ENCODE results near the gene CFAP91. TPM values are rescaled to one million over a fixed set of nuclear protein-coding genes. Genes with fewer than 3 reads are reported as not detected.

CFAP91 gene
- 3.2 TPM for polyA plus RNA-seq (2013, experiment 1 of 2)
- polyA plus RNA-seq (2013, experiment 2 of 2) = 3.2 TPM

DNA sequence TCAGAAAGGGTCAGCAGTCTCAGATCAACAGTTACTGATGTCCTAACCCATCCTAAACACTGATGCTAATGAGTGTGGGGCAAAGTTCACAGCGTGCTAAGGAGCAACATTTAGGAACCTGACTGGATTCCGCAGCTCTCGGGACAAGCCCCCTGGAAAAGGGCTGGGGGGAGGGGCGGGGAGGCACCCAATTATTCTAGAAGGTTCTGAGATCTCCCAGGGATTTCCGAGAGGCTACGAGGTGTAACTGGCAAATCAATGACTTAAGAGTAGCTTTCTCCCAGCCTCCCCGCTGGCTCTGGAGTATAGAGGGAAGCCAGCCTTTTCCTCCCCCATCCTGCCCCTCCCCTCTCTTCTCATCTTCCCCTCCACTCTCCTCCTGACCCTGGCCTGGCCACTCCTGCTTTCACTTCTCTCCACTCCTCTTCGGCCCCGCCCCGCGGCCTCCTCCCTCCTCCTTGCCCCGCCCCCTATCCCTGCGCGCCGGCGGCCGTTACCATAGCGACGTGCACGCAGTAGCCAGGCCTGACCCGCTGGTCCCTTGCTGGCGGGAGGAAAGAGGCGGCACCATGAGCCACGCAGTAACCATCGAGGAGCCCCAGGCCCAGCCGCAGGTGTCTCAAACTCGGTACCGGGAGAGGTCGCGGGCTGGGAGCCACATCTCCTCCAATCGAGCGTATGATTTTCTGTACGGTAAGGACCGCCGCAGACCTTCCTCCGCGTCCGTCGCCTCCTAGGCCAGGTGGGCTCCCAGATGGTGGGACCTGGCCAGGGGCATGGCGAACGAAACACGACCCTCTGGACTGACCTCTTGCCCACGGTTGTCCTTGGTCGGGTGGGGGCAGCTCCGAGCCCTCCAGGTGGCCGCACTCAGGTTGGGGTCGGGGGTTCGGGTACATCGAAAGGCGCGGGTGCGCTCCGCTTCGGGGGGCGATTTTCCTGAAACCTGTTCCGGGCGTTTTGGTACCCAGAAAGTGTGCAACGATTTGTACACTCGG lies at the start of gene CFAP91:
TSS of gene CFAP91 (plus strand) at position 493 of the 998 bp plus-strand sequence. CDS start at position 570, 77 bp downstream.
- Histone ChIP-seq H3K27me3 (ENCODE audit: insufficient read depth, low read length) (peaks cover 13% of the 10 kb centered on the region), H3K4me1 (ENCODE audit: insufficient read depth, low read length) (peaks cover 18% of the 10 kb centered on the region), H3K9me3 (ENCODE audit: insufficient read depth, low read depth, low read length) (no peaks in the 10 kb centered on the region), H3K9ac (ENCODE audit: low read depth, low read length) (peak within 1 kb of the TSS; percentile 68), H3K36me3 (ENCODE audit: insufficient read depth, low read length) (no peaks in the 10 kb centered on the region), H3K27ac (ENCODE audit: low read depth, low read length) (peak within 1 kb of the TSS; percentile 51; the same call in 1 of the 2 replicates), H3K4me3 (ENCODE audit: low read length) (peak within 1 kb of the TSS; percentile 75)
- WGBS = 13% methylated on average over 59 of the region's 59 CpGs

DNA sequence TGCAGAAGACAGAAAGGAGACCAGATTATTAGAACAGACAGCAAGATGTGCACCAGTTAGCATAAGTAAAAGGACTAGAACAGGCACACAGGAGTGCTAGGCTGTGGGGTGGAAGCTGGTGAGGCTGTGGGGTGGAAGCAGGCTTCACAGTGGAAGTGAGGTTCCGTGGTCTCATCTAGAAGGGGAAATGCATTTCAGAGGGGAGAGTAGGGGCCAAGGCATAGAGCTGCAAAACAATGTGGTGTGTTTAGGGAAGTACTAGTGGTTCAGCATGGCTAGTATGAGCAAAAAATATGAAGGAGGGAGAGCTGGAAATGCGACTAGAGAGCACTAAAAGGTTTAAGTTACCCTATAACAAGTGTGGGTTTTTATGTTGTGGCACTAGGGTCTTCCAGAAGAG lies 48.9 kb upstream of the CFAP91 start:
- Histone ChIP-seq H3K9me3 (ENCODE audit: insufficient read depth, low read depth, low read length) (no peaks in the 10 kb centered on the region), H3K4me1 (ENCODE audit: insufficient read depth, low read length) (no peaks in the 10 kb centered on the region), H3K27me3 (ENCODE audit: insufficient read depth, low read length) (no peaks in the 10 kb centered on the region), H3K27ac (ENCODE audit: low read depth, low read length) (no peak overlapping the region), H3K4me3 (ENCODE audit: low read length) (no peak overlapping the region), H3K9ac (ENCODE audit: low read depth, low read length) (no peak overlapping the region), H3K36me3 (ENCODE audit: insufficient read depth, low read length) (no peaks in the 10 kb centered on the region)
- WGBS = 45% methylated on average over 2 of the region's 2 CpGs

GRCh38 chr3:119657887-119658702 lies 44.7 kb upstream of the CFAP91 start:
- H3K9ac ChIP-seq (ENCODE audit: low read depth, low read length) = no peak overlapping the region
- no peak overlapping the region for H3K4me3 ChIP-seq (ENCODE audit: low read length)
- H3K4me1 ChIP-seq (ENCODE audit: insufficient read depth, low read length) = no peaks in the 10 kb centered on the region
- 63% methylated on average over 4 of the region's 4 CpGs for WGBS
- H3K27me3 ChIP-seq (ENCODE audit: insufficient read depth, low read length) = no peaks in the 10 kb centered on the region
- H3K9me3 ChIP-seq (ENCODE audit: insufficient read depth, low read depth, low read length) = no peaks in the 10 kb centered on the region
- H3K27ac ChIP-seq (ENCODE audit: low read depth, low read length) = no peak overlapping the region
- no peaks in the 10 kb centered on the region for H3K36me3 ChIP-seq (ENCODE audit: insufficient read depth, low read length)

DNA sequence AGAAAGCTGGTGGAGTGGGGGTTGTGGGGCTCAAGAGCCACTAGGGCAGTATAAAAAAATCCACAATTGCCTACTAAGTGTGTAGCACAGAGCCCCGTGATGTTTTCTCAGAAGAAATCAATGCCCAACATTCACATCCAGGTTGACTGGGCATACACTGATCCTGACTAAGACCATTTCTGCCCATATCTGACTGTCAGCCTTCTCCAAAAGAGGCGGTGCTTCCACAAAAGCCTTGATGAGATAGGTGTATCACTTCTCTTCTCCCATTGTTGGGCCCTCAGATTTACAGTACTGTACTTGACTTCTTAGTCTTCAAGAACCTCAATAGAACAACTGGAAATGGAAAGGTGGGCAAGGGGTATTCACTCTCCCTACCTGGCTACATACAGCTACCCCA lies 43.8 kb upstream of the CFAP91 start:
- Histone ChIP-seq H3K4me1 (ENCODE audit: insufficient read depth, low read length) (no peaks in the 10 kb centered on the region), H3K4me3 (ENCODE audit: low read length) (no peak overlapping the region), H3K9me3 (ENCODE audit: insufficient read depth, low read depth, low read length) (no peaks in the 10 kb centered on the region), H3K36me3 (ENCODE audit: insufficient read depth, low read length) (no peaks in the 10 kb centered on the region), H3K27me3 (ENCODE audit: insufficient read depth, low read length) (no peaks in the 10 kb centered on the region), H3K9ac (ENCODE audit: low read depth, low read length) (no peak overlapping the region), H3K27ac (ENCODE audit: low read depth, low read length) (no peak overlapping the region)
- 92% methylated on average over 2 of the region's 2 CpGs for WGBS

GRCh38 chr3:119659606-119660291 lies 43.1 kb upstream of the CFAP91 start:
- 84% methylated on average over 9 of the region's 9 CpGs for WGBS
- H3K27ac ChIP-seq (ENCODE audit: low read depth, low read length) = no peak overlapping the region
- H3K36me3 ChIP-seq (ENCODE audit: insufficient read depth, low read length) = no peaks in the 10 kb centered on the region
- no peak overlapping the region for H3K4me3 ChIP-seq (ENCODE audit: low read length)
- no peaks in the 10 kb centered on the region for H3K27me3 ChIP-seq (ENCODE audit: insufficient read depth, low read length)
- H3K9ac ChIP-seq (ENCODE audit: low read depth, low read length) = no peak overlapping the region
- H3K9me3 ChIP-seq (ENCODE audit: insufficient read depth, low read depth, low read length) = no peaks in the 10 kb centered on the region
- H3K4me1 ChIP-seq (ENCODE audit: insufficient read depth, low read length) = no peaks in the 10 kb centered on the region

- Histone ChIP-seq H3K4me1 (ENCODE audit: insufficient read depth, low read length) (no peaks in the 10 kb centered on the region), H3K9ac (ENCODE audit: low read depth, low read length) (no peak within 1 kb of the TSS), H3K9me3 (ENCODE audit: insufficient read depth, low read depth, low read length) (no peaks in the 10 kb centered on the region), H3K27me3 (ENCODE audit: insufficient read depth, low read length) (no peaks in the 10 kb centered on the region), H3K4me3 (ENCODE audit: low read length) (no peak within 1 kb of the TSS), H3K36me3 (ENCODE audit: insufficient read depth, low read length) (no peaks in the 10 kb centered on the region), H3K27ac (ENCODE audit: low read depth, low read length) (no peak within 1 kb of the TSS)
- WGBS = 89% methylated on average over 7 of the region's 9 CpGs
These were observed 42.1 kb upstream of the CFAP91 start, which contains the start of gene POPDC2 for GRCh38 chr3:119660474-119661440. POPDC2 (minus strand) TSS chr3:119660589; CDS start chr3:119660423, 166 bp downstream.

DNA sequence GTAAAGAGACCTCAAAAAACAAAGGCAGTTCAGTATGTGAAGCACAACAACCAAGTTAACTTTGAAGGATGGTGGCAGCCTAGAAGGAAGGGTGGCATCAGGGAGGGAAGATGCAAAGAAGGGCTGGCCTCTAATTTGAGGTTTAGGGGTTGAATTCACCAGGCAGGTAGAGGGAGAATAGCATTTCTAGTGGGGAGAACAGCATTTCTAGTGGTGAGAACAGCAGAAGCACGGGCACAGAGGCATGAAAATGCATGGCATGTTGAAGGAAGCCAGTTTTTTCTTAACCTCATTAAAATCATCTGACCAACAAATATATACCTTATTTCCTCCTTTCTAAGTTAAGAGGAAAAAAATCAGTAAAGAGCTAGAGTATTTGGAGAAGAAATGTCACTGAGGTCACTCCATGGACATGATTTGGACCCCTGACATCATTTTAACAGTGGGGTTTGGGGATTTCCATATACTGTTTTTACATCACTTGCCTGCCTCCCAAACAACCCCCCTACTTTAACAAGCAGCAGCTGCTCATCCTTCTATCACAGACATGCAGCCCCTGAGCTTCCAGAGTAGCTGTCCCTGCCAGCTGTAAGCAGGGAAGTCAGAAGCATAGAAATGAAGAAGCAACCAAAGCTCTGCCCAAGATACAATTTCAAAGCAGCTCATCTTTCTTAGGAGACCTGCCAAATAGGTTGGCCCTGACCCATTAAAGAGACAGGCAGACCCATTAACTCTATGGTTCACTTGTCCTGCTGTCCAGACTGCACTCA lies 40.0 kb upstream of the CFAP91 start:
- 63% methylated on average over 1 of the region's 1 CpG for WGBS
- Histone ChIP-seq H3K4me1 (ENCODE audit: insufficient read depth, low read length) (no peaks in the 10 kb centered on the region), H3K36me3 (ENCODE audit: insufficient read depth, low read length) (0 out of 2 replicates have a peak, but pooled peaks cover 2% of the 10 kb centered on the region)

DNA sequence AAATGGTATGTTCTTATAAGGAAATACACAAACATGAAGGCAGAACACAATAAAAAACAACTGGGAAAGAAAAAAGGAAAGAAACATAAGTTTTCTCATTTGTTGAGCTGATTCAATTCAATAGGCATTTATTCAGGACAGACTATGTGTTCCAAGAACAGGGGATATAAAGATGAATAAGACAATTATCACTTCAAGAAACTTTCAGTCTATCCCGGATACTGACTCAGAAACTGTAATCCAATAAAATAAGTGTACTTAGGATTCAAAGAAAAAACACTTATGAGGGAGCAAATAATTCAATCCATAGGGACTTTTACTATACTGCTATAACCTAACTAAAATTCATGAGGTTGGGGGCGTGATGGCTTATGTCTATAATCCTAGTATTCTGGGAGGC lies 38.9 kb upstream of the CFAP91 start:
- Histone ChIP-seq H3K27ac (ENCODE audit: low read depth, low read length) (no peak overlapping the region), H3K27me3 (ENCODE audit: insufficient read depth, low read length) (no peaks in the 10 kb centered on the region), H3K36me3 (ENCODE audit: insufficient read depth, low read length) (peaks cover 12% of the 10 kb centered on the region), H3K9me3 (ENCODE audit: insufficient read depth, low read depth, low read length) (no peaks in the 10 kb centered on the region), H3K9ac (ENCODE audit: low read depth, low read length) (no peak overlapping the region), H3K4me3 (ENCODE audit: low read length) (no peak overlapping the region), H3K4me1 (ENCODE audit: insufficient read depth, low read length) (no peaks in the 10 kb centered on the region)
- no CpG with 5 or more reads among the region's 2 CpGs for WGBS

More for the DNA sequence above, 40.0 kb upstream of the CFAP91 start:
- no peak overlapping the region for H3K4me3 ChIP-seq (ENCODE audit: low read length)
- no peaks in the 10 kb centered on the region for H3K9me3 ChIP-seq (ENCODE audit: insufficient read depth, low read depth, low read length)
- no peak overlapping the region for H3K9ac ChIP-seq (ENCODE audit: low read depth, low read length)
- no peak overlapping the region for H3K27ac ChIP-seq (ENCODE audit: low read depth, low read length)
- H3K27me3 ChIP-seq (ENCODE audit: insufficient read depth, low read length) = no peaks in the 10 kb centered on the region

DNA sequence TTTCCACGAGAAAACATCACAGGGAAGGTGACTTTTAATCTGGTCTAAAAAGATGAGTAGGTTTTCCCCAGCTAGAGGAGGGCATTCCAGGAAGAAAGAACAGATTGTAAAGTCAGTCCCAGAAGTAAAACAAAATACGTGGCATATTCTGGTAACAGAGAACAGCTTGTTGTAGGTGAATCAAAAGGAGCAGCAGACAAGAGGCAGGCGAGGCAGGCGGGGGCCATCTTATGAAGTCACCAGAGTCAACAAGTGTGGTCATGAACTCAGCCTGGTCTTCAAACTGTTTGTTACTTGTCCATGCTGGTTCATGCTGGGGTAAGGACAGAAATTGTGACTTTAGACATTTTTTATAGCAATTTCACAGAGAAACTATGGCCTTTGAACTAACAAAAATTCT lies 38.5 kb upstream of the CFAP91 start:
- no peak overlapping the region for H3K9ac ChIP-seq (ENCODE audit: low read depth, low read length)
- no peak overlapping the region for H3K27ac ChIP-seq (ENCODE audit: low read depth, low read length)
- no peaks in the 10 kb centered on the region for H3K4me1 ChIP-seq (ENCODE audit: insufficient read depth, low read length)
- 87% methylated on average over 4 of the region's 4 CpGs for WGBS
- no peaks in the 10 kb centered on the region for H3K9me3 ChIP-seq (ENCODE audit: insufficient read depth, low read depth, low read length)
- H3K36me3 ChIP-seq (ENCODE audit: insufficient read depth, low read length) = peaks cover 17% of the 10 kb centered on the region
- H3K27me3 ChIP-seq (ENCODE audit: insufficient read depth, low read length) = no peaks in the 10 kb centered on the region
- H3K4me3 ChIP-seq (ENCODE audit: low read length) = no peak overlapping the region
